Measurements from ENCODE around the gene KCNE5. TPM values are rescaled to one million over a fixed set of nuclear protein-coding genes. Genes with fewer than 3 reads are reported as not detected.
"Not testable (repeated sequence)": the region's sequence is repeated elsewhere in the genome, so short reads cannot be mapped to it uniquely, and the experiment has no call there.

Gene KCNE5
- total RNA-seq, 3 donors from 2014 or later = 0.44 to 1.4 (median 0.66) TPM

- DNase-seq (ENCODE audit: low spot score in 2 of 2) = no peak
- Histone ChIP-seq H3K27ac (no peak overlapping the region), H3K4me1 (no peaks in the 10 kb centered on the region), H3K36me3 (no peaks in the 10 kb centered on the region), H3K27me3 (peaks cover 0 to 17% of the 10 kb centered on the region in 2 donors), H3K9me3 (no peaks in the 10 kb centered on the region), H3K4me3 (no peak overlapping the region)
- intact Hi-C loops (cut with DNase I; ENCODE audit: low total_unique reads) = no loop called here
- TF ChIP-seq POLR2A (IDR thresholded peaks at IDR 0.05) = no peak
- TF ChIP-seq CTCF (IDR thresholded peaks at IDR 0.05) = no peak
- TF ChIP-seq POLR2AphosphoS5 (IDR thresholded peaks at IDR 0.05) = no peak
Observed at GRCh38 chrX:109658391-109658790, 33.4 kb upstream of the KCNE5 start.

GRCh38 chrX:109657364-109657763 is 32.4 kb upstream of the KCNE5 start:
- H3K36me3 ChIP-seq; H3K4me3 ChIP-seq; intact Hi-C loops (cut with DNase I; ENCODE audit: low total_unique reads); H3K4me1 ChIP-seq; DNase-seq (ENCODE audit: low spot score in 2 of 2); H3K9me3 ChIP-seq; H3K27ac ChIP-seq: not testable (repeated sequence)
- peaks cover 0 to 17% of the 10 kb centered on the region in 2 donors for H3K27me3 ChIP-seq

- H3K27me3 ChIP-seq = peaks cover 0 to 17% of the 10 kb centered on the region in 2 donors
- no peaks in the 10 kb centered on the region for H3K9me3 ChIP-seq
- intact Hi-C loops (cut with DNase I; ENCODE audit: low total_unique reads) = no loop called here
- no peaks in the 10 kb centered on the region for H3K36me3 ChIP-seq
- H3K27ac ChIP-seq = no peak overlapping the region
- no peak for TF ChIP-seq CTCF (IDR thresholded peaks at IDR 0.05)
- no peak for TF ChIP-seq POLR2AphosphoS5 (IDR thresholded peaks at IDR 0.05)
- no peak for TF ChIP-seq POLR2A (IDR thresholded peaks at IDR 0.05)
- DNase-seq (ENCODE audit: low spot score in 2 of 2) = no peak
- no peak overlapping the region for H3K4me3 ChIP-seq
- H3K4me1 ChIP-seq = no peaks in the 10 kb centered on the region
Observed at GRCh38 chrX:109656774-109657173, 31.8 kb upstream of the KCNE5 start.

- Histone ChIP-seq H3K4me3 (no peak overlapping the region), H3K4me1 (no peaks in the 10 kb centered on the region), H3K9me3 (no peaks in the 10 kb centered on the region), H3K27me3 (peaks cover 0 to 17% of the 10 kb centered on the region in 2 donors), H3K36me3 (no peaks in the 10 kb centered on the region), H3K27ac (no peak overlapping the region)
- intact Hi-C loops (cut with DNase I; ENCODE audit: low total_unique reads) = no loop called here
- TF ChIP-seq POLR2A (IDR thresholded peaks at IDR 0.05) (no peak), CTCF (IDR thresholded peaks at IDR 0.05) (no peak), POLR2AphosphoS5 (IDR thresholded peaks at IDR 0.05) (no peak)
- no peak for DNase-seq (ENCODE audit: low spot score in 2 of 2)
Observed at GRCh38 chrX:109655502-109656201, 30.7 kb upstream of the KCNE5 start.

- no peak for DNase-seq (ENCODE audit: low spot score in 2 of 2)
- Histone ChIP-seq H3K9me3 (no peaks in the 10 kb centered on the region), H3K4me1 (no peaks in the 10 kb centered on the region), H3K4me3 (no peak overlapping the region), H3K27ac (no peak overlapping the region), H3K27me3 (peaks cover 0 to 16% of the 10 kb centered on the region in 2 donors), H3K36me3 (no peaks in the 10 kb centered on the region)
- TF ChIP-seq POLR2AphosphoS5 (IDR thresholded peaks at IDR 0.05) (no peak), POLR2A (IDR thresholded peaks at IDR 0.05) (no peak), CTCF (IDR thresholded peaks at IDR 0.05) (no peak)
- intact Hi-C loops (cut with DNase I; ENCODE audit: low total_unique reads) = no loop called here
Observed at GRCh38 chrX:109654516-109655109, 29.6 kb upstream of the KCNE5 start.

- H3K27ac ChIP-seq; H3K9me3 ChIP-seq; H3K27me3 ChIP-seq; intact Hi-C loops (cut with DNase I; ENCODE audit: low total_unique reads); H3K4me1 ChIP-seq; DNase-seq (ENCODE audit: low spot score in 2 of 2); H3K36me3 ChIP-seq; H3K4me3 ChIP-seq: not testable (repeated sequence)
Observed at GRCh38 chrX:109644671-109645070, 19.7 kb upstream of the KCNE5 start.
